Upper lobe of left lung (tissue), 4 donors: ENCODE results near the gene TMEM63A.

Experiments used
- CTCF ChIP-seq, 6 experiments: fragments of 450-650 bp in 4 of 6; fragments of 200-600 bp in 2 of 6; sonication (generic) in 2 of 6; IDR thresholded peaks; one replicate each; pipeline ENCODE4 v1.5.1; 2016 to 2019; ENCODE audit warnings: antibody characterized with exemption in 6 of 6
- EP300 ChIP-seq, 4 donors: sonication (generic); formaldehyde crosslinking; IDR thresholded peaks; one replicate each; pipeline ENCODE4 v1.5.1; 2017; ENCODE audit warnings: antibody characterized with exemption in 4 of 4, control low read depth in 2 of 4
- POLR2A ChIP-seq, 4 donors: fragments of 450-650 bp; IDR thresholded peaks; one replicate each; pipeline ENCODE4 v1.5.1; 2016 to 2017; ENCODE audit warnings: antibody characterized with exemption in 4 of 4, mild to moderate bottlenecking in 2 of 4
- POLR2AphosphoS5 ChIP-seq, 2 donors: sonication (generic); formaldehyde crosslinking; IDR thresholded peaks; one replicate each; pipeline ENCODE4 v1.5.1; 2017; ENCODE audit warnings: antibody characterized with exemption in 2 of 2

- TF ChIP-seq CTCF (IDR thresholded peaks at IDR 0.05) = no peak
- TF ChIP-seq POLR2A (IDR thresholded peaks at IDR 0.05) = no peak
- TF ChIP-seq POLR2AphosphoS5 (IDR thresholded peaks at IDR 0.05) = no peak
- no peak for TF ChIP-seq EP300 (IDR thresholded peaks at IDR 0.05)
Observed at GRCh38 chr1:225887030-225887314, 4.8 kb upstream of the TMEM63A start.
